WI38 (cell line): ENCODE data around the gene MYCBPAP.

ENCODE experiments used
- H3K4me3 ChIP-seq: 2 replicates; pipeline ENCODE4 v1.5.1; 2011; ENCODE audit warnings: low read depth, mild to moderate bottlenecking, control low read depth, low read length
- CTCF ChIP-seq: IDR thresholded peaks from 2 replicates; pipeline ENCODE4 v1.5.1; 2012; ENCODE audit warnings: low read depth, mild to moderate bottlenecking, control low read depth, low read length

Gene MYCBPAP

GRCh38 chr17:50563092-50563511 is 54.9 kb downstream of the MYCBPAP start:
- TF ChIP-seq CTCF = no peak
- no peak overlapping the region for H3K4me3 ChIP-seq

- H3K4me3 ChIP-seq = no peak overlapping the region
- TF ChIP-seq CTCF = no peak
Observed at GRCh38 chr17:50564916-50565315, 56.7 kb downstream of the MYCBPAP start.

- H3K4me3 ChIP-seq = no peak overlapping the region
- no peak for TF ChIP-seq CTCF
Observed at GRCh38 chr17:50565402-50566350, 57.4 kb downstream of the MYCBPAP start.

- H3K4me3 ChIP-seq = no peak overlapping the region
- no peak for TF ChIP-seq CTCF
Observed at GRCh38 chr17:50566886-50567285, 58.6 kb downstream of the MYCBPAP start.

GRCh38 chr17:50568659-50569058 is 60.4 kb downstream of the MYCBPAP start:
- TF ChIP-seq CTCF = no peak
- no peak overlapping the region for H3K4me3 ChIP-seq

- TF ChIP-seq CTCF = no peak
- no peak overlapping the region for H3K4me3 ChIP-seq
Observed at GRCh38 chr17:50569592-50569991, 61.4 kb downstream of the MYCBPAP start.

GRCh38 chr17:50570032-50570431 is 61.8 kb downstream of the MYCBPAP start:
- no peak for TF ChIP-seq CTCF
- H3K4me3 ChIP-seq = no peak overlapping the region
